ENCODE data around the gene PGM2L1.
A peak's percentile ranks its signal among the peaks of the same experiment; 100 is the strongest.
"Not testable (repeated sequence)": the region's sequence is repeated elsewhere in the genome, so short reads cannot be mapped to it uniquely, and the experiment has no call there.

PGM2L1 gene

DNA sequence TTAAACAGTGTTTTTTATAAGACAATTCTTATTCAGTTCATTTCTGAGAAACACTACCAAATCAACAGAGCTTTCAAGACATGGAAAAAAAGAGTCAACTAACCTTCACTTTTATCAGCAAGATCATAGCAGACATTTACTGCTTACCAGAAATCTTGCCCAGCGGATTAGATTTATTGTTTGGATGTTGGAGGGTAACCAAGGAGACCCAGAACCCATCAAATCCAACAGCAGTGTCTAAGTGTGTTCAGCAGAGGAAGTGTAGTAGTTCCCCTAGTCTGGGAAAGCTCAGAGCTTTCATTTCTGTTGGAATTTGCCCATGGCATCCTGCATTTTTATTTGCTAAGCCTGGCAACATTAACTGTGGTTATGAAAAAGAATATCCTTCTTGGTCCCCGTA lies 2.4 kb upstream of the PGM2L1 start:
- no peak for DNase-seq (ENCODE audit: low spot score)

DNA sequence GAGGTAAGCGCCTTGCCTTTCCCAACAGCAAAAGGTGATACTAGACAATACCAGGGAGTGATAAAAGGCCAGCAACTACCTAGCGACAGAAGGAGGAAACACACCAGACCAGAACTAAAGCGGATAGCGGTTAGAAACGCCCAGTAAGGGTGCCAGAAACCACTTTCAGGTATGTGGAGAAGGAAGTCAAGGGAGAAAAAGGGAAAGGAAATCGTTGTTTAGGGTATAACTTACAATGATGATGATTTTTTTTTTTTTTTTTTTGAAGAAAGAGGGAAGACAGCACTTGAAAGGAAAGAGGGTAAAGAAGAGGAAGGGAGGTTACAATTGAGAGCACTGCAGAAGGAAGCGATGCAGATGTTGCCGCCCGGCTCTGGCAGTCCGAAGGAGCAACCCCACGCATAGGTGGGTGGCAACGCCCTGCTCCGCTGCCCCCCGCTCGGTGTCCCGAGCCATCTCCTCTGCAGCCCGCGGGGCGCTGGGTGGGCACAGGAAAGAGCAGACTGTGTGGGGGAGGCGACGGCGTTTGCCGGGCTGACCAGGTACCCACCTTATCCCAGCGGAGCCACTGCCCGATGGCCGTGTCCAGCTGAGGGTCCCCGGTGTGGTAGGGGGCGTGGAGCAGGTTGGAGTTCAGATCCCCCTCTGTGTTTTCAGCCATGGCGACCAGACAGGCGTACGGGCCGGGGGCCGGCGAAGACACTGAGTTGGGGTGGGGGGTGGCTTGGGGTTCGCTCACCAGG lies 561 bp downstream of the PGM2L1 start:
- DNase-seq (ENCODE audit: low spot score), result peak; percentile 66

DNA sequence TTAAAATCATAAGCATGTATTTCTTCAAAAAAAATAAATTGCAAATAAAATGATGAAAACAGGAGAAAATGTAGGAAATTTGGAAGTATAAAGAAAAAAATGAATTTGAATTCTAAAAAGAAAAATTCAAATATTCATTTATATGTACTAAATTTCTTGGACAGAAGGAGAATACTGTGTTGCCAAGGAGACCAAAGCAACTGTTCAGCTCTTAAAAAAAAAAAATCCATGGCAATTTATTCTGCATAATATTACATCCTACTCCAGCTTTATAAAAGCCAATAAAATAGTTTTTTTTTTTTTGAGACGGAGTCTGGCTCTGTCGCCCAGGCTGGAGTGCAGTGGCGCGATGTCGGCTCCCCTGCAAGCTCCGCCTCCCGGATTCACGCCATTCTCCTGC lies 6.0 kb downstream of the PGM2L1 start:
- no peak for DNase-seq (ENCODE audit: low spot score)

DNA sequence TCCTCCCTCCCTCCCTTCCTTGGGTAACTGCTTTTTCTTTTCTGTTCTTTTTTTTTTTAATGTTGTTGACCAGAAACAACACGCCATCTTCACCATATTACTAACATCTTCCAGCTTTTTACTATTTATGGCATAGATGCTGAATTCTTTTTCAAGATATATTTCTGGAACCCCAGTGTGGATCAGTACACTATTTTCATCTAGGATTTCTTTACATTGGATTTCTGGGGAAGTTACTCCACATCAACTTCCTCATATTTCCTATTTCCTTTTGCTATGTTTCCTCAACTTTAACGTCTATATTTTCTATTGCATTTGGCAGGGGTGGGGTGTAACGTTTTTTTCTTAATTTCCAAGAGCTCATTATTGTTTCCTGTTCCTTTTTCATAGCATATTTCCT lies 7.0 kb downstream of the PGM2L1 start:
- no peak for DNase-seq (ENCODE audit: low spot score)

DNA sequence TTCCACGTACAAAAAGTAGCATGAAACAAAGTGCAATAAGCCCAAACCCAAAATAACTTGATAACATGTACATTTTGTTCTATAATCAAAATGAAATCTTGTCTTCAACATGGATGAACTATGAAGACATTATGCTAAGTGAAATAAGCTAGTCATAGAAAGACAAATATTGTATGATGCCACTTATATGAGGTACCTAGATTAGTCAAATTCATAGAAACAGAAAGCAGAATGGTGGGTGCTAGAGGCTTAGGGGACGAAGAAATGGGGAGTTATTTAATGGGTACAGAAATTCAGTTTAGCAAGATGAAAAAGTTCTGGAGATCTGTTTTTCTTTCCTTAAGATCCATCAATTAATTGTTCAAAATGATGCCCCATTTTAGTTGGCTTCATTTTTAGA lies 7.5 kb downstream of the PGM2L1 start:
- DNase-seq (ENCODE audit: low spot score), result no peak

DNA sequence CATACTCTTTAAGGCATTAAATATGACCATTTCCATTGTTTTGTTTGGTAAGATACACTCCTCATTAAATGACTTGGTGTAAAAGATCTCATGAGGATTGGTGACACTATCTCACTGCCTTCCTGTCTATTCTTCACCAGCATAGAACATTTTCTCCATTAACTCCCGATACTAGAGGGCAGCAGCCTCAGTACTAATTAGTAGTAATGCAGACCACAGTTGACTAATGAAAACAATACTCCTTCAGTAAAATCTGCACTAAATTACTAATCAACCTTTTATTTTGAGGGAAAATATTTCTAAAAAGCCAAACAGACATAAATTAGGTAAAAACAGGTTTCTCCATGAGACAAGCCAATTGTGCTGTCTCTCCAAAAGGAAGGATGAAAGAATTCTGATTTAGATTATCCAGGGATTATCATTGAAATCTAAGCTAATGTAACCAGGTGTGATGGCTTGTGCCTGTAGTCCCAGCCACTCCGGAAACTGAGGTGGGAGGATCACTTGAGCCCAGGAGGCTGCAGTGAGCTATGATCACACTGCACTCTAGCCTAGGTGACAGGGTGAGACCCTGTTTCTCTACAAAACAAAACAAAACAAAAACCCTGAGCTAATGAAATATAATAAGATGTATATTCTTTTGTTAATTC lies 9.4 kb downstream of the PGM2L1 start:
- peak; percentile 50 for DNase-seq (ENCODE audit: low spot score)

DNA sequence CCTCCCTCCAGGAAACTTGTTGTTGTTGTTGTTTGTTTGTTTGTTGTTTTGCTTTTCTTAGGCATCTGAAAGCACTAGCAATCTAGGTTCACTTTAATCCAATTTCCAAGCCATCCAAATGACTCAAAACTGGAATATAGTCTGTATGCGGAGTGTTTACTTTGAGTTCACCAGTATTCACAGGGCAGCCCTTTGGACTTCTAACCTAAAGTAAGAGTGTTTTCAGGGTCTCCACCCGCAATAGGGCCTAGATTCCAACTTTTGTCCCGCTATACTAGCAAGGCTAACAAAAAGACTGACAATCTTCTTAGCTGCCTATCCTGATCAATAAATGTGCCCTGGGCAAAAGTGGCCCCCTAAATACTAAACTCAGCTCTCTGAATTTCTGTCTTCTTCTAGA lies 13.6 kb downstream of the PGM2L1 start:
- DNase-seq (ENCODE audit: low spot score), result no peak

DNA sequence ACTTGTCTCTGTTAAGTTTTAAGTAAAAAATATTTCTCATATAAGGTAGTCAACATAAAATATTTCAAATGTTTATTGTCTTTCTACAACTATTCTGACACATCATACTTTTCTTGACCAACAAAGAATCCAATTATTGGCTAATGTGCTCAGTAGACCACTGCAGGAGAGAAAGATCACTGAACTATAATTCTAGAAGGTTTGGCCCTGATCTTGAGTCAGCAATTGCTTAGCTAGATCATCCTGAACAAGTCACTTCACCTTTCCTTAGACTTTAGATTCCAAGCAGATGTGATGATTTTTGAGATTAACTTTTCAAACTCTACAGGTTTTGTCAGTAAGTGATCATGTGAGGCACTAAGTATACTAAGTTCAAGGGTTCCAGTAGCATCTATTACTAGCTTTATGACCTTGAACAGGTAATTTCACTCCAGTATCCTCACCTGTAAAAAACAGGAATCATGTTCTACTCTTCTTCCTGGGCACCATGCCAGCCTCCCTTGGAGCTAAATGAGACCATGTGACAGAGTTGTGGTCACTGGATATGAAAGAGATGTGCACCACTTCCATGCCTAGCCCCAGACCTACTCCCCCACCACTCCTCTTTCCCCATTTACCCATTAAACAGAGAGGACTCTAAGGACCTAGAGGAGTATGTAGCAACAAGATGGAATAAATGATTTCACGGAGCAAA lies 17.3 kb downstream of the PGM2L1 start:
- peak; percentile 50 for DNase-seq (ENCODE audit: low spot score)

DNA sequence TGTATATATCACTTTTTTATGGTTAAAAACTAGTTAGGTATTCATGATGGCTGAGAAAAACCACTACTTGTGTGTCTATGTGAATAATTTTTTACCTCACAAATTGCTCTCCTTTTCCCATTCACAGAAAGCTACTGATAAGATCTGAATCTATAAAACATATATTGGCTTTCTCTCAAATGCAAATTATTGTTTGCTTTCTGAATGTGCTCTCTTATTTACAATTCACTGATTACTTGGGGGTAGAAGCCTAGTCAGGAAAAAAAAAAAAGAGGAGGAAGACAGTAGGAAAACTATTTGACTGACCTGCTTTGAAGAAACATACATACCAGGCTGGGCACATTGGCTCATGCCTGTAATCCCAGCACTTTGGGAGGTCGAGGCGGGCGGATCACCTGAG lies 20.5 kb downstream of the PGM2L1 start:
- DNase-seq (ENCODE audit: low spot score), result no peak

DNA sequence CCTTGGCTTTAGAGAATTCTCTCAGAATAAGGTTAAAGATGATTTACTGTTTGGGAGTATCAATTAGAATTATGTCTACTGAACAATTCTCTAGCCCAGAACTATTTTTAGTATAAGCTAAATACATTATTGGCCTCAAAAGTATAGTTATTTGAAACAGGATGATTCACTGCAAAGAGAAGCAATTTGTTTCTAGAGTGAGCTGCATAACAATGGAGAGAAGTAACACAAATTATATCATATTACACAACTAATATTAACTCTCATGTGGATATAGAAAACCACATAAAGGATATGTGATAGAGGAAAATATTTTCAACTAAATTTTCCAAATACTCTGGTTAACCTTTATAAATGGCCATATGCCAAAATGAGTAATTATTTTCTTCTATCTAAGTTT lies 24.9 kb downstream of the PGM2L1 start:
- DNase-seq (ENCODE audit: low spot score), result no peak

DNA sequence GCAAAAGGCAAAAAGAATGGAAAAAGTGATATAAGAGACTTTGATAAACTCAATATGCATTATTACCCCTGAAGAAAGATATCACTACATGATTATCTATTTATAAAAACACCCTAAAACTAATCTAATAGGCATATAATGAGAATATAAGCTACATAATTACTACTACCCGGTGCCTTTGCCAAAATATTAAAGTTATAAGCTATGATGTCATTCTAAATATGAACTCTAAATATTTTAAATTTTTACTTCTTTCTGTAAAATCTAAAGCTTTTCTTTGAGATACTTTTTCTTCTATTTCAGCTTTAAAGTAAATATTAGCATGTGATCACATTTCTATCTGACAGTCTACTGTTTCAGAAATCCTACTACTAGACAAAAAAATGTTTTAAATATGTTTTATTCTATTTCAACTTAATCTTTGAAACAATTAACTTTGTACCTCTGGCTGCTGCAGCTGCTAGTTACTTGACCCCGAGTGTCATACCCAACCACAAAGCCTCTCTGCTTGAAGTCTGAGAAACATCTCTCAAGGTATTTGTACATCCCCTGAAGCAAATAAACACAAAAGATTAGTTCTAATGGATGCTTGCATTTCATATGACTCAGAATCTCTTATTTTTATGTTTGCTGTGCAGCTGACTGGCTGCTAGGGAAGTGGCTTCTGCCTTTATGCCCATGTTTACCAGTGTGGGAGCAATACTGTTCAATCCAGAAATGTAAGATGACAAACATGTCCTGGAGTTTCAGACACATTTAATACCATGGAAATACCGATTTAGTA lies 26.8 kb downstream of the PGM2L1 start:
- DNase-seq (ENCODE audit: low spot score), result no peak

DNA sequence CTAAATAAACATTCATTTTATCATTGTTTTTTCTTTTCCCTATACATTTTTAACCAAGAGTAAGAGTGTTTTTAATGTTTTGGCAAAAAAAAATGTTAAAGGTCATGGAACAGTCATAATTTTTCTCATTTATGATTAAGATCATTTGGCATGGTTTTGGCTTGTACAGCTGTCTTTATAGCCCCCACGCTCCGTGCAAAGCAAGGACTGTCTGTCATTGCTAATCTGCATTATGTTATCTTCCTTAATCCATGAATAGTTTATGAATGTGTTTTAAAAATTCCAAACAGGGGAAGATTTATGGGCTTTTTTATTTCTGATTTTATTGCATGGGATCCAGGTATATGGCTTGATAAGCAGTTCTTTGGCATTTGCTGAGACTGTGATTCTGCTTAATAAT lies 28.1 kb downstream of the PGM2L1 start:
- DNase-seq (ENCODE audit: low spot score), result no peak

DNA sequence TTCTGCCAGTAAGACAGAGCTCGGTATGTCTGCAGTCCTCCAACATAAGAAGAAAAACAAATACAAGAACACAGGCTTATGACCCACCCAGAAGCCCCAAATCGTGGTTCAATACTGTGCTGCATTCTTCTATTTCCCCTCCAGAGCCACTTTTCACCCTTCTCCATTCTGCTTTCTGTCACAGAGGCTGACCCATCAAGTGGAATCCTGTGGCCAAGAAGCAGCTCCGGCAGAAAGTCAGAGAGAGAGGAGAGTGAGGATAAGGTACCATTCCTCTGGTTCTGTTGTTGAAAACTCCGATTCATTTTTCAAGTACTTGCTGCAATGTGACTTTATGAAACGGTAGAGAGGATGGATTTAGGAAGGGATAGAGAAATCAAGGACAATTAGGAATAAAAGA lies 30.4 kb downstream of the PGM2L1 start:
- no peak for DNase-seq (ENCODE audit: low spot score)

DNA sequence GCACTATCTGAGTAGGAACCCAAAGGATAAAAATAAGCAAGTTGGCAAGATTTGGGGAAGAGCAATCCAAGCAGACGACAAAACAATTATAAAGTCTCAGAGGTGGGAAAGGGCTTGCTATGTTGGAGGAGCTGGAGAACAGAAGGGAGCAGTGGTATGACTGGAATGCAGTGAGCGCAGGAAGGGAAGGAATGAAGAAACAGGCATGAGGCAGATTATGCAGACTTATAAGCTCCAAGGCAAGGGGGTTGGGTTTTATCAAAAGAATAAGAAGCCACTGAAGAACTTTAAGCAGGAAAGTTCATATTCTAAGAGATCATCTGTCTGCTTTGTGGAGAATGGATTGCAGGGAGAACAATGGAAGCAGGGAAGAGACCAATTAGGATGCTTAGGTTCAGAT lies 31.7 kb downstream of the PGM2L1 start:
- no peak for DNase-seq (ENCODE audit: low spot score)

DNA sequence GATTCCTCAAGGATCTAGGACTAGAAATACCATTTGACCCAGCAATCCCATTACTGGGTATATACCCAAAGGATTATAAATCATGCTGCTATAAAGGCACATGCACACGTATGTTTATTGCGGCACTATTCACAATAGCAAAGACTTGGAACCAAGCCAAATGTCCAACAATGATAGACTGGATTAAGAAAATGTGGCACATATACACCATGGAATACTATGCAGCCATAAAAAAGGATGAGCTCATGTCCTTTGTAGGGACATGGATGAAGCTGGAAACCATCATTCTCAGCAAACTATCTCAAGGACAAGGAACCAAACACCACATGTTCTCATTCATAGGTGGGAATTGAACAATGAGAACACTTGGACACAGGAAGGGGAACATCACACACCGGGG lies 32.4 kb downstream of the PGM2L1 start:
- not testable (repeated sequence) for DNase-seq (ENCODE audit: low spot score)

DNA sequence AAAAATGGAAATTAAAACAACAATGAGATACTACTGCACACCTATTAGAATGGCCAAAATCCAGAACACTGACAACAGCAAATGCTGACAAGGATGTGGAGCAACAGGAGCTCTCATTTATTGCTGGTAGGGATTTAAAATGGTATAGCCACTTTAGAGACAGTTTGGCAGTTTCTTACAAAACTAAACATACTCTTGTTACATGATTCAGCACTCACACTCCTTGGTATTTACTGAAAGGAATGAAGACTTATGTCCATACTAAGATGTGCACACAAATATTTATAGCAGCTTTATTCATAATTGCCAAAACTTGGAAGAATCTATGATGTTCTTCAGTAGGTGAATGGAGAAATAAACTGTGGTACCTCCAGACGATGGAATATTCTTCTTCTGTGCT lies 40.8 kb downstream of the PGM2L1 start:
- no peak for DNase-seq (ENCODE audit: low spot score)

DNA sequence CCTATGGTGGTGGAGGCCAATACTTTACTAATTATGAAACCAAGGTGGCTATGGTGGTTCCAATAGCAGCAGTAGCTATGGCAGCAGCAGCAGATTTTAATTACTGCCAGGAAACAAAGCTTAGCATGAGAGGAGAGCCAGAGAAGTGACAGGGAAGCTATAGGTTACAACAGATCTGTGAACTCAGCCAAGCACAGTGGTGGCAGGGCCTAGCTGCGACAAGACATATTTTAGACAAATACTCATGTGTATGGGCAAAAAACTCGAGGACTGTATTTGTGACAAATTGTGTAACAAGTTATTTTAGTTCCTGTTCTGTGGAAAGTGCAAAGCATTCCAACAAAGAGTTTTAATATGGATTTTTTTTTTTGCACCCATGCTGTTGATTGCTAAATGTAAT lies 42.6 kb downstream of the PGM2L1 start:
- DNase-seq (ENCODE audit: low spot score), result no peak

DNA sequence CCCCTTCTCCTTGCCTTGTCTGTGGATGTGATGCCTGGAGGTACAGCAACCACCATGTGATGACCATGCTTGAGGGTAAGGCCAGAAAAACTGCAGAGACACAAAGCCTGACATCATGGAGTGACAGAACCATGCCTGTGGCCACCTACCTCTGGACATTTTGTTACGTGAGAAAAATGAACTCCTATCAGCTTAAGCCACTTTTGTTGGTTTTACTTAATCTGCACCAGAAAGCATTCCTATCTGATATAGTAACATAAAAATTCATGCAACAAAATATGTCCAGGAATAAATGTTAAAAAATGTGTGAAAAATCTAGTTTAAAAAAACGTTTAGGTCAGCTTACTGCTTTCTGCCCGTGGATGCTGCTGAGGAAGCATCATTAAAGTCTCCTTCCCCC lies 44.2 kb downstream of the PGM2L1 start:
- DNase-seq (ENCODE audit: low spot score), result no peak

DNA sequence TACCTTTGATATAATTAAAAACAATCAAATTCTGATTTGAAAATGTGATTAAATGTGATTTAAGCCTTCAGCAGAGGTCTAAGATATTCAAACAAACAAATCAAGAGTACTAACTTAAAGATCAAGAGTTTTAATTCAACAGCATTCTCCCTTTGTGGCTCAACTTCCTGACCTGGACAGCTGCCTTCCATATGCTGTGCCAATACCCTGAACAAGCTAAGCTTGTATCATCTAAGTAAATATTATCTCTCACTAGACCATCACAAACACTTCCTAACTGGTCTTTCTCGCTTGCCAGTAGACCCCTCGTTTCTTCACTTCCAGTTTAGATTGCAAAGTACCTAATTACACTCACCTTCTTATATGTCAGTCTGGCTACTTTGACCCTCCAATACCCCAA lies 50.9 kb downstream of the PGM2L1 start:
- DNase-seq (ENCODE audit: low spot score), result no peak

DNA sequence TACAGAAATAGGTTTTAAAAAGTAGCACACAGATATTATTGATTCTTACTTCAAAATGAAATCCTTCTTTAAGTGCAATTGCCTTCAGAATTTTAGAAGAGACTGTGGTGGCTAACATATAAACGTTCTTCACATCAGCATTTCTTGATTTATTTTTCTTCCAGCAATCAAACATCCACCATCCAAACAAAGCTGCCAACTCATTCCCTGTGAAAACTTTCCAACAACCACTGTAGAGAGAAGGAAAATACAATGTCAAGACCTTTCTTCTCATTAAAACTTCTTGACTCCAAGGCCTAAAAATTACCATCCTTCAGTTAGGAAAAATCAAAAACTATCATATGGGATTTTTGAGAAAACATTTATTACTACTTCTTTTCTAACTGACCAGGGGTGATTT lies 52.8 kb downstream of the PGM2L1 start:
- no peak for DNase-seq (ENCODE audit: low spot score)

DNA sequence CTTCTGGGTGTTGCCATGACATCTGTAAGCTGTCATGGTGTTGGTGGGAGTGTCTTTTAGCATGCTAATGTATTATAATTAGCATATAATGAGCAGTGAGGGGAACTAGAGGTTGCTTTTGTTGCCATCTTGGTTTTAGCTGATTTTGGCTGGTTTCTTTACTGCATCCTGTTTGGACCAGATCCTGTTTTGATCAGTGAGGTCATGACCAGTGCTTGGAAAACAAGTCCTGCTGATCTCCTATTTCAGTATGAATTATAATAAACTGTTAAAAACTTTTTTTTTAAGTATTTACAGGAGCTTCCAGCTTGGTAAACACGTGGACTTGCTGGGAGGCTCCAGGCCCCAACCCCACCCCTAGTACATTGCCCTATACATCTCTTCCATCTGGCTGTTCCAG lies 56.3 kb downstream of the PGM2L1 start:
- DNase-seq (ENCODE audit: low spot score), result no peak

DNA sequence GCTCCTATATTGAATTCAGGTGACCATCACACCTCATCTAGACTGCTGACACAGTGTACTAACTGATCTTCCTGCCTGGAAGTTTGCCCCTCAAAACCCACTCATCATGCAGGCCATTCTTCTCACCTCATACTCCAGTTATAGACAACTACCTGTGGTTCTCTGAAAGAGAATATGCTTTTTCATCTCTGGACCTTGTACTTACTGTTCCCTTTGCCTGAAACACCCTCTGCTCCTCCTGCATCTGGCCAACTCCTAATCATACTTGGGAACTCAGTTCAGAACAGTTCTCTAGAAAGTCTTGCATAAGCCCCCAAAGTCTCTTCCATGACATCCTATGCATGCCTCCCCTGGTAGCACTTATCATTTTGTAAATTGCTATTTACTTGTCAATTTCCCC lies 58.6 kb downstream of the PGM2L1 start:
- no peak for DNase-seq (ENCODE audit: low spot score)

DNA sequence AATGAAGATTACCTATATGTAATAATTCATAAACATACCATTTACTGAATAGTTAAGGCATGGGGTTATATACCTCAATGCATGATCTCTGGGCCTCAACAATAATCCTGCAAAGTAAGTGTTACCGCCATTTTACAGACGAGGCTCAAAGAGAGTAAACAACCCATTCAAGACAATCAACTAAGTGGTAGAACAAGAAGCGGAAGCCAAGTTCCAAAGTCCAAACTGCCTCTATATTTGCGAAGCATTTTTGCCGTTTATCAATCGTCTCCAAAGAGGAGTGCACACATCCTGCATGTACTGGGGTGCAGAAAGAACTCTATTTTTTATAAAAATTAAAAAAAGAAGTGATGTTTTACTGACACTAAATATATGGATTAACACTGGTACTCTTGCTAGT lies 59.3 kb downstream of the PGM2L1 start:
- no peak for DNase-seq (ENCODE audit: low spot score)
